Smooth muscle cell of the brain vasculature (primary cell): ENCODE measurements around the gene LSM12.
"Not testable (repeated sequence)": the region's sequence is repeated elsewhere in the genome, so short reads cannot be mapped to it uniquely, and the experiment has no call there.

Experiments
- DNase-seq: peaks from one replicate; pipeline ENCODE4 v3.0.0-alpha.2; 2012; ENCODE audit warnings: low read depth, low spot score

The LSM12 gene

GRCh38 chr17:44066204-44066930, at the start of gene LSM12:
TSS of gene LSM12 (minus strand) at chr17:44066671. CDS start at chr17:44066587, 84 bp downstream.
- peak; percentile 85 for DNase-seq

DNA sequence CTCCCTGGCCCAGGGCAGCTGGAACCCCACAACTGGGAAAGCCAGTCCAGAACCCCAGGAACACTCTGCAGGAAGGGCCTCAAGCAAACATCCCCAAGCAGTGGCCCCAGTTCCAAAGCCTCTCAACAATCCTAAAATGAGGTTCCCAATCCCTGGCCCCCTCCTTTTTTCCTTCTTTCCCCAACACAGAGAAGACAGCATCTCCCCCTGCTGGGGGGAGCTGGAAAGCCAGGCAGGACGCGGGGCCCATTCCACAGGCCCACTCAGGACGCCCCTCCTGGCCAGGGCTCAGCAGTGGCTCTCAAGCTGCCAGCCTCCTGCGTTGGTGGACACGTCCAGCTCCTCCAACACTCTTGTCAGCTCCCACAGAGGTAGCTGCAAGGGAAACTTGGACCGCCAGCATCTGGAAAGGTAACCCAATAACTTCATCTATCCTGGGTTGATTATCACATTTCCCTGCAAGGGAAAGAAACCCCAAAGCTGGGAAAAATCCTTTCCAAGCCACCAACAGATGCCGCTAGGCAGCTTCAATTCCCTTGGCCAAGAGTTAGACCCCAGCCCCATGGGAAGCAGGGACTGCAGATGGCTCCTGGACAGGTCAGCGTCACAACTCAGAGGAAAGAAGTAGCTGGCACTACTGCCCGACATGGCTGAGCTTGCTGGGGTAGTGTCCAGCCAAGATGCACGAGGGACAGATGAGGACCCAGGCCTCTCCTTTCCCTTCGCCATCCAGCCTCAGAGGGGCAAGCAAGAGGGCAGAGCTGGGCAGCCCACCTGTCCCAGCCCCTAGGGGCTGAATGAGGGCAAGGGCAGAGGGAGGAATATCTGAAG, 49.3 kb upstream of the LSM12 start:
- no peak for DNase-seq

GRCh38 chr17:44113868-44114840, 47.7 kb upstream of the LSM12 start:
- no peak for DNase-seq

GRCh38 chr17:44113382-44113781, 46.9 kb upstream of the LSM12 start:
- no peak for DNase-seq

- DNase-seq: no peak
Measured at GRCh38 chr17:44112284-44113280, 46.1 kb upstream of the LSM12 start.

DNA sequence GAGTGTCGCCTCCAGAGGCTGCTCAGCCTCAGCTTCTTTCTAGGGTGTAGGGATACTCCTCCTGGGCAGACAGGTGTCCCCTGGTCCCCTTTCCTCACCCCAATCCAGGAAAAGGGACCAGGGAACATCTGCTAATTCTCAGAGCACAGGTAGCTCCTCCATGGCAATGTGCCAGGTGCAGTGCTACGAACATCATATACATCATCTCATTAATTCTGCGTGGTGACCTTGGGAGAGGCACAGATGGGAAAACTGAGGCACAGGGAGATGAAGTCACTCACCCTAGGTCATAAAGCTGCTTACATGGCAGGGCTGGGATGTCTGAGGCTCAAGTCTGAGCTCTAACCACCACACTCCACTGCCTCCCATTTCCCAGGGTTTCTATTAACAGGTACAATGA, 45.3 kb upstream of the LSM12 start:
- no peak for DNase-seq

GRCh38 chr17:44110823-44111633, 44.6 kb upstream of the LSM12 start:
- peak; percentile 77 for DNase-seq

DNA sequence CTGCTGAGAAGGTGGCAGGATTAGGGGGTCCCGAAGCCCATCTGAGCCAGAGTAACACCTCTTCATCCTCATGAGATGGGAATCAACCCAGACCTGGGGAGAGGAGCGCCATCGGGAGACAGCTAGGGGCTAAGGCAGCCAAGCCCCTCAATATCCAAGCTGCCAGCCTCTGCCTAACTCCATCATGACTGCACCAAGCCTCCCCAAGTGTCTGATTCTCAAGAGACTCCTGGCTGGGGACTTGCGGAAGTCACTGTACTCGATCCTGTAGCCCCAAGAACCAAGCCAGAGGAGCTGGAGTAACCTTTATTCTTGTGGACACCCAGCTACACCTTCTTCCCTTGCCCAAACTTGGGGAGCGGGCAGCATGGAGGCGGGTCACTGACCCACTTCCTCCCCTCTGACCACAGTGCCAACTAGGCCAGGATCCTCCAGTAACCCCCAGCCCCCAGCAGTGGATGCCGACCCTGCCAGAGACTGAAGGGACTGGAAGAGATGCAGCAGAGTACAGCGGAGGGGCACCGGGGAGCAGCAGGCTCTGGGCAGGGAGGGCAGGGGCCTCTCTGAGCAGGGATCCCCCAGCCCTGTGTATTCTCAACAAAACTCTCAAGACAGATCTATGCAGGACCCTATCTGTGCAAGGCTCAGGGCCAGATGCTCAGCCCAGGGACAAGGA, 43.7 kb upstream of the LSM12 start:
- no peak for DNase-seq

- DNase-seq: no peak
Measured at GRCh38 chr17:44109312-44109630, 42.8 kb upstream of the LSM12 start.

- DNase-seq: peak; percentile 90
Measured at GRCh38 chr17:44108440-44109311, 42.2 kb upstream of the LSM12 start.

DNA sequence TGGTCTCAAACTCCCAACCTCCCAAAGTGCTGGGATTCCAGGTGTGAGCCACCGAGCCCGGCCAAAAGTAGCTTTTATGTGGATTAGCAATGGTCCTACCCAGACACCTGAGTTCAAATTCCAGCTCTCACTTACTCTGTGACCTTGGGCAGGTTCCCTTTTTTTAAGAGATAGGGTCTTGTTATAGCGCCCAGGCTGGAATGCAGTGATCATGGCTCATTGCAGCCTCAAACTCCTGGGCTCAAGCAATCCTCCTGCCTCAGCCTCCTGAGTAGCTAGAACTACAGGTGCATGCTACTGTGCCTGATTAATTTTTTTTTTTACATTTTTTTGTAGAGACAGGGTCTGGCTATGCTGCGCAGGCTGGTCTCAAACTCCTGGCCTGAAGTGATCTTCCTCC, 40.3 kb upstream of the LSM12 start:
- no peak for DNase-seq

DNA sequence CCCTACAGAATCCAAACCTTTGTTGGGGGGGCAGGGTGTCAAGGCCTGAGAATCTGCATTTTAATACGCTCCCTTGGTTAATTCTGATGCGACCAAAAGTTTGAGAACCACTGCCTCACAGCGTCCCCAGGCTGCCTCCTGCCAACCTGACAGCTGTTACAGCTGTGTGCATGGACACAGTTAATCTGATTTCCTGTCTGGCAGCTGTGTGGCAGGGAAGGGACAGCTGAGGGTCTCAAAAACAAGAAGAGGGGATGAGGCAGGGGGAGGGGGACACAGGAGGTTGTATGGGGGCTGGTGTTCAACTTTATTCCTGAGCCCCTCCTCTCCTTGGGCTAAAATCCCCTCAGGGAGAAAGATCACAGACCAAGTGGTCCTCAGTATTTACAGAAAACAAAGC, 39.5 kb upstream of the LSM12 start:
- DNase-seq: no peak

DNA sequence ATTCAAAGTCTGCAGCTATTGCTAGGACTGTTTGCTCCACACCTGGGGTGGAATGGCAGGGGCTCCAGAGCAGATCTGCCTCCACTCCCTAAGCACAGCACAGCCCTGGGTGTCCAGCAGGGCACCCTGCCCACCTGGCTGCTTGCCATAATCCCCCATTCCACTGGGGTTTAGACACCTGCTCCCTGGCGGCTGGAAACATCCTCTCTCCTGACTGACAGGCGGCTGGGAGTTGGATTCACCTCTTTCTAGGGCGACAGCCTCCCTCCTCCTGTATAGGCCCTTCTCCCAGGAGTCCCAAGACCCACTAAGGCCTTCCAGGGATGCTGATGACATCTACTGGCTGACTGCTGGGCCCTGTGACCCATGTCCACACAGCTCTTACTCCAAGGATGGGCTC, 39.0 kb upstream of the LSM12 start:
- DNase-seq: no peak

DNA sequence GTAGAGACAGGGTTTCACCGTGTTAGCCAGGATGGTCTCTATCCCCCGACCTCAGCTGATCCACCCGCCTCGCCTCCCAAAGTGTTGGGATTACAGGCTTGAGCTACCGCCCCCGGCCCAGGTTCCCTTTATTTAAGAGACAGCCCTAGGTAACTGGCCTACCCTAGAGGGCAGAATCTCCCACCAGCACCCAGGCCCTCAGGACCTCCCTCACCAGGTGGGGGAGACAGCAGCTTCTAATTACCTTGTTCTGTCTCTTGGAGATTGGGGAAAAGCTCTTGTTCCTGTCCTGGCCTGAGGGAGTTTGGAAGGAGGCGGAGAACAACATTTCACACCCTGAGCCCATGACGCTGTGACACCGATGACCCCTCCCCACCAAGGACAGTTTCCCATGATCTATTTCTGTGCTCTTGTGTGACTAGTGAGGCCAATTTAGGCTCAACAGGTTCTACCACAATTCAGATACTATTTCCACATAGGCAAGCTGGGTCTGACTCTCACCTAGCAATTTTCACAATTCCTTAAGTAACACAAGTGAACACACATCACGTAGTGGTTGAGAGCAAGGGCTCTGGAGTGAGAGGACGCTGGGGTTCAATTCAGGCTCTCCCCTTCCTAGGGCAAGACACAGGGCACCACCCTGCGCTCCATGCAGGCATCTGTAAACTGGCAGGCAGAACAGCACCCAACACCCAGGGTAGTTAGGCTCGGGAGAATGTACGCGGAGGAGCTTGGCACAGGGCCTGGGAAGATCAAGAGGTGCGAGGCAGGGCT, 36.6 kb upstream of the LSM12 start:
- no peak for DNase-seq

GRCh38 chr17:44101858-44102257, 35.4 kb upstream of the LSM12 start:
- not testable (repeated sequence) for DNase-seq

- DNase-seq: no peak
Measured at GRCh38 chr17:44097110-44097958, 30.9 kb upstream of the LSM12 start.
